Amniotic stem cell (primary cell): ENCODE results near the gene SDK1.

ENCODE experiments used
- DNase-seq: peaks from one replicate; lab custom pipeline; 2025; lab: John Stamatoyannopoulos, UW

The SDK1 gene

GRCh38 chr7:3459111-3459510 lies 158.1 kb downstream of the SDK1 start:
- DNase-seq: no peak

- no peak for DNase-seq
Observed at GRCh38 chr7:3461923-3462322, 160.9 kb downstream of the SDK1 start.

- no peak for DNase-seq
Observed at GRCh38 chr7:3463696-3464095, 162.6 kb downstream of the SDK1 start.

GRCh38 chr7:3464900-3465622 lies 164.0 kb downstream of the SDK1 start:
- DNase-seq: no peak

- no peak for DNase-seq
Observed at GRCh38 chr7:3466261-3466660, 165.2 kb downstream of the SDK1 start.

- no peak for DNase-seq
Observed at GRCh38 chr7:3469641-3470040, 168.6 kb downstream of the SDK1 start.

- no peak for DNase-seq
Observed at GRCh38 chr7:3480197-3480596, 179.1 kb downstream of the SDK1 start.

GRCh38 chr7:3481435-3481834 lies 180.4 kb downstream of the SDK1 start:
- no peak for DNase-seq

- DNase-seq: no peak
Observed at GRCh38 chr7:3482147-3482921, 181.3 kb downstream of the SDK1 start.

- DNase-seq: no peak
Observed at GRCh38 chr7:3486841-3487240, 185.8 kb downstream of the SDK1 start.

GRCh38 chr7:3488829-3489228 lies 187.8 kb downstream of the SDK1 start:
- no peak for DNase-seq

- DNase-seq: no peak
Observed at GRCh38 chr7:3493499-3493898, 192.4 kb downstream of the SDK1 start.

- DNase-seq: no peak
Observed at GRCh38 chr7:3494947-3495346, 193.9 kb downstream of the SDK1 start.

GRCh38 chr7:3495530-3495929 lies 194.5 kb downstream of the SDK1 start:
- no peak for DNase-seq

GRCh38 chr7:3495954-3496353 lies 194.9 kb downstream of the SDK1 start:
- no peak for DNase-seq

GRCh38 chr7:3497796-3498195 lies 196.7 kb downstream of the SDK1 start:
- no peak for DNase-seq

- DNase-seq: no peak
Observed at GRCh38 chr7:3501671-3502070, 200.6 kb downstream of the SDK1 start.

- no peak for DNase-seq
Observed at GRCh38 chr7:3504384-3504783, 203.3 kb downstream of the SDK1 start.

- no peak for DNase-seq
Observed at GRCh38 chr7:3510101-3511020, 209.3 kb downstream of the SDK1 start.

- DNase-seq: no peak
Observed at GRCh38 chr7:3517344-3517743, 216.3 kb downstream of the SDK1 start.

GRCh38 chr7:3518546-3518945 lies 217.5 kb downstream of the SDK1 start:
- peak; percentile 5 for DNase-seq

- DNase-seq: no peak
Observed at GRCh38 chr7:3520206-3520605, 219.2 kb downstream of the SDK1 start.
